ENCODE results near the gene INO80C. TPM values are rescaled to one million over a fixed set of nuclear protein-coding genes. Genes with fewer than 3 reads are reported as not detected.
A peak's percentile ranks its signal among the peaks of the same experiment; 100 is the strongest.

Gene INO80C
- total RNA-seq, 1 donor from 2014 or later: 30.0 TPM

DNA sequence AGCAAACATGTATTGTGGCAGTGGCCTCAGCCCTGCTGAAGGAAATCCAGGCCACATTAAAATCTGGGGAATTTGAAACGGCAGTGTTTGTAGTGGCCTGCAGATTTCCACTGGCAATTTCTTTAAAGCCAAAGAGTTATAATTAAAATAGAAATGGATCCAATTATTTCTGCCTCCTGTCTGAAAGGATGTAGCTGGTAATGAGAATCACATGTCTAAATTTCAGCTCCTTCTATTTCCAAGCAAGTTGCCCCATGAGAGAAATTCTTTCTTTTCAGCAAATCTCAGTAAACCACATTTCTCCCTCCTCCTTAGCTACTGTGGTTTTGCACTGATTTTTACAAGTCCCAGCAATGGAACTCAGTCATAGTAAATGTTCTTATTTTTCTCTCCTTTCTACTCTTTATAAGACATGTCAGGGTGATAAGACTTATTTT, 65.2 kb downstream of the INO80C start:
- Mint-ChIP-seq H3K27ac (peak overlapping the region; percentile 8), H3K4me3 (no peak overlapping the region), H3K36me3 (peaks cover 4% of the 10 kb centered on the region), H3K27me3 (ENCODE audit: low read depth) (no peaks in the 10 kb centered on the region), H3K9me3 (peaks cover 18% of the 10 kb centered on the region), H3K4me1 (no peaks in the 10 kb centered on the region)
- TF ChIP-seq, protein P1, sequence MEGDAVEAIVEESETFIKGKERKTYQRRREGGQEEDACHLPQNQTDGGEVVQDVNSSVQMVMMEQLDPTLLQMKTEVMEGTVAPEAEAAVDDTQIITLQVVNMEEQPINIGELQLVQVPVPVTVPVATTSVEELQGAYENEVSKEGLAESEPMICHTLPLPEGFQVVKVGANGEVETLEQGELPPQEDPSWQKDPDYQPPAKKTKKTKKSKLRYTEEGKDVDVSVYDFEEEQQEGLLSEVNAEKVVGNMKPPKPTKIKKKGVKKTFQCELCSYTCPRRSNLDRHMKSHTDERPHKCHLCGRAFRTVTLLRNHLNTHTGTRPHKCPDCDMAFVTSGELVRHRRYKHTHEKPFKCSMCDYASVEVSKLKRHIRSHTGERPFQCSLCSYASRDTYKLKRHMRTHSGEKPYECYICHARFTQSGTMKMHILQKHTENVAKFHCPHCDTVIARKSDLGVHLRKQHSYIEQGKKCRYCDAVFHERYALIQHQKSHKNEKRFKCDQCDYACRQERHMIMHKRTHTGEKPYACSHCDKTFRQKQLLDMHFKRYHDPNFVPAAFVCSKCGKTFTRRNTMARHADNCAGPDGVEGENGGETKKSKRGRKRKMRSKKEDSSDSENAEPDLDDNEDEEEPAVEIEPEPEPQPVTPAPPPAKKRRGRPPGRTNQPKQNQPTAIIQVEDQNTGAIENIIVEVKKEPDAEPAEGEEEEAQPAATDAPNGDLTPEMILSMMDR (IDR thresholded peaks at IDR 0.05; ENCODE audit: unreplicated experiment): no peak
- no peak for DNase-seq (ENCODE audit: low spot score in 2 of 2, unreplicated experiment in 2 of 2)

- Mint-ChIP-seq H3K9me3 (peaks cover 18% of the 10 kb centered on the region), H3K27me3 (ENCODE audit: low read depth) (no peaks in the 10 kb centered on the region), H3K4me1 (no peaks in the 10 kb centered on the region), H3K36me3 (peaks cover 4% of the 10 kb centered on the region), H3K4me3 (no peak overlapping the region), H3K27ac (no peak overlapping the region)
- TF ChIP-seq, protein P1 (IDR thresholded peaks at IDR 0.05; ENCODE audit: unreplicated experiment): no peak
- no peak for DNase-seq (ENCODE audit: low spot score in 2 of 2, unreplicated experiment in 2 of 2)
Measured at GRCh38 chr18:35431374-35431741, 66.4 kb downstream of the INO80C start.

DNA sequence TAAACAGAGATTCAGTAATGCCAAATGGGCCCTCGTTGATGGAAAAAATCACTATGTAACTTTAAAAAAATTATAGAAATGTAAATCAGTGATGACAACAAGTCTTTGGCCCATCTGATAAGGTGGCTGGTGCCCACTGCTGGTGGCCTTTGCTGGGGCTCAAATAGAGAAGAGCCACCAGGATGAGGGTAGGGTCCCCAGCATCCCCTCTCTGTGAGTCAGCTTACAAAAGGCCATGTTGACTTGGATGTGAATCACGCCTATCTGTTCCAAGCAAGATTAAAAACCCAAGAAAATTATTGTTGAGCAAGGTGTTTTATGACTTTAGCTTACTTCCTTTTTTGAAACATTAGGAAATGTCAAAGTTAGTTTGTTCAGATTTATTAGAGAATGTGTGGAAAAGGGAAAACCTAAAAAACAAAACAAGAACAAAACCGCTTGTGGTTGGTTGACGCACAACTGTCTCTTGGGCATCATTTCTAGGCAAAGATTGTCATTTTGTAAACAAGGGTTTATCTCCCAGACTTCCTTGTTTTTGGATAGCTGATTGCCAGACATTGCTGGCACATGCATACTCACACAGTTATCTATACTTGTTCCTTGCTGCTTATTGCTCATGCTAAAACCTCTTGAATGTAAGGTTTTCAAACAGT, 66.9 kb downstream of the INO80C start:
- H3K4me1 Mint-ChIP-seq: no peaks in the 10 kb centered on the region
- no peak overlapping the region for H3K27ac Mint-ChIP-seq
- TF ChIP-seq, protein P1 (IDR thresholded peaks at IDR 0.05; ENCODE audit: unreplicated experiment): no peak
- no peak for DNase-seq (ENCODE audit: low spot score in 2 of 2, unreplicated experiment in 2 of 2)
- H3K9me3 Mint-ChIP-seq: peaks cover 16% of the 10 kb centered on the region
- H3K36me3 Mint-ChIP-seq: peaks cover 4% of the 10 kb centered on the region
- no peaks in the 10 kb centered on the region for H3K27me3 Mint-ChIP-seq (ENCODE audit: low read depth)
- H3K4me3 Mint-ChIP-seq: no peak overlapping the region

GRCh38 chr18:35426786-35427185, 71.0 kb downstream of the INO80C start:
- DNase-seq (ENCODE audit: low spot score in 2 of 2, unreplicated experiment in 2 of 2): no peak
- TF ChIP-seq, protein P1 (IDR thresholded peaks at IDR 0.05; ENCODE audit: unreplicated experiment): no peak
- Mint-ChIP-seq H3K27ac (no peak overlapping the region), H3K4me3 (no peak overlapping the region), H3K9me3 (no peaks in the 10 kb centered on the region), H3K4me1 (no peaks in the 10 kb centered on the region), H3K36me3 (no peaks in the 10 kb centered on the region), H3K27me3 (ENCODE audit: low read depth) (no peaks in the 10 kb centered on the region)

- H3K27me3 Mint-ChIP-seq (ENCODE audit: low read depth): no peaks in the 10 kb centered on the region
- H3K4me3 Mint-ChIP-seq: no peak overlapping the region
- DNase-seq (ENCODE audit: low spot score in 2 of 2, unreplicated experiment in 2 of 2): no peak
- no peaks in the 10 kb centered on the region for H3K36me3 Mint-ChIP-seq
- no peaks in the 10 kb centered on the region for H3K9me3 Mint-ChIP-seq
- H3K4me1 Mint-ChIP-seq: no peaks in the 10 kb centered on the region
- TF ChIP-seq, protein P1 (IDR thresholded peaks at IDR 0.05; ENCODE audit: unreplicated experiment): no peak
- H3K27ac Mint-ChIP-seq: no peak overlapping the region
Measured at GRCh38 chr18:35424356-35424755, 73.4 kb downstream of the INO80C start.

Data from mesothelial cell of epicardium (in vitro differentiated cells).